ENCODE results near the gene MCF2L2. TPM values are rescaled to one million over a fixed set of nuclear protein-coding genes. Genes with fewer than 3 reads are reported as not detected.

Gene MCF2L2
- total RNA-seq, 1 donor from 2014 or later = 2.6 TPM

DNA sequence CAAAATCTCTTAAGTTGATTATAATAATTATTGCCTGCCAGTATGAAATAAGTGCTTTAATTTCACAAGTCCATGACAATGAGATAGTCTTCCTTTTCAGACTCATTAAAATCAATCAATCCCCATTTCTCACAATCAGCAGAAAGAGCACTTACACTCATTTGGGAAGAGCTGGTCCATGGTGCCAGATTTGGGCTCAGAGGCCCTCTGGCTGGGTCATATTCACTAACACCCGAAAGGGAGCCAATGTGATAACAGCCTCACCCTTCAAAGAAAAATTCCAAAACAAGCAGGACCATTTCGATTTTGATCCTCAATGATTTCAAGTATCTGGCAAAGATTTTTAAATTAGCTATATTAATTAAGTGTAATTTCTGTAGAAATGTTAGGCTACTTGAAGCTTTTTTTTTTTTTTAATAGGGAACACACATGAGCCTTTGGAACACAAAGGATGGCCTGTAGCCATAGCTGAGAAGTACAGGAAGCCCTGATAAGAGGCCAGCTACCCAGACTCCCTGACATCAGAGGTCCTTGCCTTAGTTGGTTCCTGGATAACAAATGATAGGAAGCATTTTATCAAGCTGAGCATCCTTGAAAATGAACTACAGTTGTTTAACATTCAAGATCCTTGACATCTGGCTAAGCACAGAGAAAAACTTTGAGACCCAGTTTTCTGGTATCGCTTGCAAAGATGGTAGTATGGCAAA lies 17.1 kb downstream of the MCF2L2 start:
- intact Hi-C loops (cut with DNase I) = no loop called here
- DNase-seq (ENCODE audit: low spot score) (no peak), ATAC-seq (no peak)

DNA sequence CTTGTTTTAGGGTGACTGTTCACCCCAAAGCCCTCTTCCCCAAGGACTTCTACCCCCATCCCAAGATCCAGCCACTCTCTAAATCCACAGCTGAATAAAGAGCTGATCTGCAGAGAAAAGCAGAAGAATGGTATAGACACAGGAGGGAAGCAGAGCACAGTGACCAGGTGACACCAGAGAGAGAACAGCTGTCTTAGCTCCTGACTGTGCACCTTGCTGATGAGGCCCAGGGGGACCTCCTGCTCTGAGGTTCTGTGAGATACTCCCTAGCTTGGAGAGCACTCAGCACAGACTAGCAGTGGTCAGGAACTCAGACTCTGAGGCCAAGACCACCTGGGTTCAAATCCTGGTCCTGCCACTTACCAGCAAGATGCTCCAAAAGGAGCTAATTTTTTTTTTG lies 17.7 kb downstream of the MCF2L2 start:
- DNase-seq (ENCODE audit: low spot score) (no peak), ATAC-seq (no peak)
- intact Hi-C loops (cut with DNase I) = no loop called here

DNA sequence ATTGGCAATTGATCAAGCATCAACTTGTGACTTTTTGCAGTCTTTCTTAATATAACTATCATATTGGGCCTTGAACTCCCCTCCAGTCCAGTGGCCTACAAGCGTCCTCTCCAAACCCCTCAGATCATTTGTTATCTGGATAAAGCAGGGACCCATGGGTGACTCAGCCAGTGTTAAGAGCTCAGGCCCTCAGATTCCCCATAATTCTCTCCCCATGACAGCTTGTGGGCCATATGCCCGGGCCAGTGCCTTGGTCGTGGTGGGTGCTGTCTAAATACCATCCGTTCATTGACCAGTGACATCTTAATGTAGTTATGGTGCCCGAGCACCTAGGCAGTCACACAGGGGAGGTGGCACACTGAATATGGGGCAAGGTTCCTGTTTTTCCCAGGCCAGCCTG lies 18.1 kb downstream of the MCF2L2 start:
- no peak for DNase-seq (ENCODE audit: low spot score)
- intact Hi-C loops (cut with DNase I) = no loop called here
- no peak for ATAC-seq

DNA sequence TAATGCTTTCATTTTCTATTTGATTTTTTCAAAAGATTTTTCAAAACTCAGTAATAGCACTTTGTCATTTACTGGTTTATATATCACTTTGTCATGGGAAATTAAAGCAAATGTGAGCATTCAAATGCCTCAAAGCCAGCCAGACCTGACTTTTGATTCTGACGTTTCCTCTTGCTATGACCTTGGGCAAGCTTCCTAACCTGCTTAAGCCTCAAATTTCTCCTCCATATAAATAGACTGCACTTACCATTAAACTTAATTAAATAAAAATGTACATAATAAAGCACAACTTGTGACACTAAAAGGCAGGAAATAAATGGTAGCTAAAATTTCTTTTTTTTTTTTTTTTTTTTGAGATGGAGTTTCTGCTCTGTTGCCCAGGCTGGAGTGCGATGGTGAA lies 19.2 kb downstream of the MCF2L2 start:
- intact Hi-C loops (cut with DNase I) = no loop called here
- no peak for ATAC-seq
- no peak for DNase-seq (ENCODE audit: low spot score)

DNA sequence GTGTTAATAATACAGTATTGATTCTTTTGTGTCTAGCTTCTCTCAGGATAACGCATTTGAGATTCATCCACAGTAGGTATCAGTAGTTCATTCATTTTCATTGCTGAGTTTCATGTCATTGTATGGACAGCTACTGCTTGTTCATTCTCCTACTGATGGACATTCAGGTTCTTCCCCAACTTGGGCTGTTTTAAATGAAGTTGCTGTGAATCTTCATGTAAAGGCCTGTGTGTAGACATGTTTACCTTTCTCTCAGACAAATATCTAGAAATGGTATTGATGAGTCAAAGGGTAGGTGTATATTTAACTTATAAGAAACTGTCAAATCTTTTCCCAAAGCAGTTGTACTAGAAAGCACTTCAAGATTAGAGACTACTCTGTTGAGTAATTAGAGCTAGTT lies 26.7 kb downstream of the MCF2L2 start:
- no peak for DNase-seq (ENCODE audit: low spot score)
- intact Hi-C loops (cut with DNase I) = no loop called here
- ATAC-seq = no peak

DNA sequence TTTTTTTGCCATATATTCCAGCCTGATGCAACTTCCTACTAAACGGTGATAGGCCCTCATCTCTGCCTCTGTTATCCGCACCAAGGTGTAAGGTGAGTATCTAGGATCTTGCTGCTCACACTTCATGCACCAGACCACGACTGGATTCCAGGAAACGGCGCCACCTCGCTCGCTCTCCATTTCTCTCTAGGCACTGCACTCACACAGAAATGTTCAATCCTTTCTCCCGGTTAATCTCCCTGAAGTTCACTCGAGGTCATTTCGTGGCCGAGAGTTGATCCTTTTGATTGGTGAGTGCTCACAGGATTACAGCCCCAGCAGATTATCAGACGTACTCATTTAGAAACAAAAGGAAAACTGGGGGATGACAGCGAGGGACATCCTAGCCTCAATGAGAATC lies 28.1 kb downstream of the MCF2L2 start:
- ATAC-seq = no peak
- intact Hi-C loops (cut with DNase I) = no loop called here
- no peak for DNase-seq (ENCODE audit: low spot score)

DNA sequence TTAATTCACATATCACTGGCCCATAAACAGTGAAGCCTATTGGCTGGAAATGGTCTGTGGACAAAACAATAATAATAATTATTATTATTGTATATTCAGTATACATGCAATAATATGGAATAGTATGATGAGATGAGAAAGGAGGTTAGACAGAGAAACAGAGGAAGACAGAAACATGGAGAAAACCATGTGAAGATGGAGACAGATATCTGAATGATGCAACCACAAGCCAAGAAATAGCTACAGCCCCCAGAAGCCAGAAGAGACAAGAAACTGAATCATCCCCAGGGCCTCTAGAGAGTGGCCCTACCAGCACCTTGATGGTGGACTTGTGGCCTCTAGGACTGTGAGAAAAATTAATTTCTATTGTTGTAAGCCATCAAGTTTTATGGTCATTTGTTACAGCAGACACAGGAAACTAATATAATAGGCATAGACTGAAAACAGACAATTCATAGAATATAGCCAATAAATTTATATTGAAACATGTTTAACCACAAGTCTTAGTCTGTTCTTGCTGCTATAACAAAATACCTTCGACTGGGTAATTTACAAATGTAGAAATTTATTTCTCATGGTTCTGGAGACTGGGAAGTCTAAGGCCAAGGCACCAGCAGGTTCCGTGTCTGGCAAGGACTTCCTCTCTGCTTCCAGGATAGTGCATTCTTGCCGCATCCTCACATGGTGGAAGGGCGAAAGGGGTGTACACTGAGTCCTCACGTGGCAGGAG lies 31.6 kb downstream of the MCF2L2 start:
- ATAC-seq (no peak), DNase-seq (ENCODE audit: low spot score) (no peak)
- intact Hi-C loops (cut with DNase I) = no loop called here

DNA sequence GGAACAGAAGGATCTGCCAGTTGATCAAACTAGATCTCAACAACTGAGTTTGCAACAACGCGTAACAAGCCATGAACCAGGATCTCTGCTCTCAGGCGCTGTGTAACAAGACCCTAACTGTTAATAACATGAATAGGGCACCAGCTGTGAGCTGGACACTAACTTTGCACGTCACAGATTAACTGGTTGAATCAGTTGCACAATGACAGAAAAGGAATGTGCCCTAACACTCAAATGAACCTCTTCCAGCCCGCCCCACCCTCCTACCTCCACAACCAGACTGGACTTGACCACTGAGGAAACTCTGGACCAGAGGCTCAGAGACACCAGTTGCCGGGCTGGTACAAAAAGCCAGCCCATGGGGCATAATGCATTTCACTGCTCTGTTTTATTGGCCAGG lies 34.3 kb downstream of the MCF2L2 start:
- DNase-seq (ENCODE audit: low spot score) (no peak), ATAC-seq (no peak)
- intact Hi-C loops (cut with DNase I) = no loop called here

DNA sequence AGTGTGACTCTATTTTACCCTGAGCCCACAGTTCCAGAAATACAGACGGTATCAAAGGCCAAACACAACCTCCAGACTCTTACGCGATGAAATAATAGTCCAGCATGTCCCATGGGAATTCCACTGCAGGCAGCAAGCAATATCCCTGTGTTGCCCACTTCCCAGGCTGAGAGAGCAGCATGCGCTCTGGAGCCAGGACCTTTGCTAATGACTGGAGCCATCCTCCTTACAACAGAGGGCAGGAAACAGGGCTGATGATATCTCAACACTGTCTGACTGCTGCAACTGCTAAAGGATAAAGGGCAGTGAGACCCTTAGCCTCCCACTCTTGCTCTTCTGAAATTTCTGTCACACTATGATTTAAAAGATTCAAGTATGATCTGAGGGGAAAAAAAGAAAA lies 34.8 kb downstream of the MCF2L2 start:
- intact Hi-C loops (cut with DNase I) = no loop called here
- no peak for ATAC-seq
- no peak for DNase-seq (ENCODE audit: low spot score)

DNA sequence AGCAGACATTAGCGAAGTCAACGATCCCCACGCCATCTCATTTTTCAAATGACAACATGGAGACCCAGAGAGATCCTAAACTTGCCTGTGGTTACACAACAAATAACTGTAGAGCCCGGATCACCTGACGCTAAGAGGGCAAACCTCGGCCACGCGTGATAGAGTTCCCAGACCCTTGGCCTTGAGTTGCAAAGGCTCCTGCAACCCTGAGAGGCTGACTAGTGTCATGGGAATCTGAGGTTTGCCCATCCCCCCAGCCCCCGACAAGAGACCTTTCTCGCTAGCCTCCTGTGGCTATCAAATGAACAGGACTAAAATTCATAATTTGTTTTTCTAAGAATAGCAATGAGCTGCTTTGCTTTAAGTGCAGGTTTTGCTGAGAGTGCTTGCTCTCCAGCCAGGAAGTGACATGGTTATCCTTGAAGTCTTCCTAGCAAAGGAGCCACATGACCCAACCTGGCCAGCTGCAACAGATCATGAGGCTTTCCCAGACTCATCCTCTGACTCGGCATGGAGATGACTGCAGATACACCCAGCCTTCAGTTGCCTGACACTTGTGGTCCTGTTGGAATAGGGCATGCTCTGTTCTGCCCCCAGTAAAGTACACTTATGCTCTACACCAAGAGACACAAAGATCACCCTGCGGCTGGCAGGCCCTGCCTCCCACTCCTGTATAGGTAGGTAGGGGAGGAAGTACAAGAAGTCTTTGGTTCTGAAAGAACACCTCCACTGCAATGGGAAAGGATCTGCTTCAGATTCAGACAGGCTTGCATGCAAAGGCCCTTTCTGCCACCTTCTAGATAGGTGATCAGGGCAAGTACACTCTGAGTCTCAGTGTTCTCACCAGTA lies 36.0 kb downstream of the MCF2L2 start:
- ATAC-seq = peak; percentile 62
- intact Hi-C loops (cut with DNase I) = no loop called here
- DNase-seq (ENCODE audit: low spot score) = no peak

DNA sequence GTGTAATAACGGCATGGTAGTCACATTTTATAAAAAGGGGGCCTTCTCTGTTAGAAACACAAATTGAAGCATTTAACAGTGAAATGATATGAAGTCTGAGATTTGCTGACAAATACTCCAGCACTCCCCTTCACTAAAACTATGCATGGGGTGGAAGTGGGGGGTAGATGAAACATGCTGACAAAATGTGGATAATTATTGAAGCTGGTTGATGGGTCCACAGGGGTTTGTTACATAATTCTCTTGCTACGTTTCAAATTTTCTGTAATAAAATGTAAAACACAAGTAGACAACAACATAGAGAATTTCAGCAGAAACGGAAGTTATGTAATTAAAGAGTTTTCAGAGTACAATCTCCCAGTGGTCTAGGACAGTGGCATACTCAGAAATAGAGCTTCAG lies 37.0 kb downstream of the MCF2L2 start:
- intact Hi-C loops (cut with DNase I) = no loop called here
- ATAC-seq (no peak), DNase-seq (ENCODE audit: low spot score) (no peak)

DNA sequence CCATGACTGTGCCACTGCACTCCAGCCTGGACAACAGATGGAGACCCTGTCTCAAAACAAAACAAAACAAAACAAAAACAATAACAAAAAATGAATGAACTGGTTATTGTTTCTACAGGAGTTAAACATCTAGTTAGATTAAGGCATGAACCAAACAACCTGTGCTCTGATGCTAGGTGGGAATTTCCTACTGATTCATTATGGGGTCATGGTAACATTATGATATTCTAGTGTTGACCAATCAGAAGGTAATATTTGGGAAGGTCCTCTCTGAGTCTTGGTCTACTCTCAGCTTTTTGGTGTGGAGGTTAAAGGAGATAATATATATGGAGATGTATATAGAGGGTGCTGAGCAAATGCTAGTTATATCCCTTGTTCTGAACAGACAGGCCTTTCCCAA lies 37.6 kb downstream of the MCF2L2 start:
- DNase-seq (ENCODE audit: low spot score) (no peak), ATAC-seq (no peak)
- intact Hi-C loops (cut with DNase I) = no loop called here

DNA sequence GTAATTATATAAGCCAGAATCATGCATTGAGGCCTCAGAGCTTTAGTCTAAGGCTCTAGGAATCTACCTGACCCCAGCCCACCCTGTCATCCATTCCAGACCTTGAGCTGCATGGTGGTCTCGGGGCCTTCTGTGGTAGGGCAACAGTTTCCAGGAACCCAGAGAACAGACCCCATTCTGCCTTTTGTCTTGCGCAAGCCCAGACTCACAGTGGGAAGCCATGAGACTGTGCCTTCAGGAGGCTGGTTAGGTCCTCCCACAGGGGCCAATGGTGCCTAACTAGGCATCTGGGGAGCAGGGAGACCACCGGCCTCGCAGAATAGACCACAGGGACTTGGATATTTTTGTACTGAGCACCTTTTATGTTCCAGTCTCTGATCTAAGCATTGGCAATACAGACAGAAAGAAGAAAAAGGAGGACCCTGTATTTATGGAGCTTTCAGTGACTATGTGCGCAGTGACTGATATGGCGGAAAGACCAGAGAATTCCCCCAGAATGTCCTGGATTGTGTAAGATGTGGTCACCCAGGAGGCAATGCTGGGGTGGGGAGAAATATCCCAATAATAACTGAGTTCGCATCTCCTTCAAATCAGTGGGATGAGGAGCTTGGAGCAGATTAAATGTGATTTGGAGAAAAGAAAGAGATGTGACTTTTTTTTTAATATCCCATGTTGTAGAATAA lies 40.1 kb downstream of the MCF2L2 start:
- no peak for ATAC-seq
- intact Hi-C loops (cut with DNase I) = loop anchor here (10.0 kb wide), 1 partner anchor 264 kb away; no protein-coding TSS in a partner anchor

DNA sequence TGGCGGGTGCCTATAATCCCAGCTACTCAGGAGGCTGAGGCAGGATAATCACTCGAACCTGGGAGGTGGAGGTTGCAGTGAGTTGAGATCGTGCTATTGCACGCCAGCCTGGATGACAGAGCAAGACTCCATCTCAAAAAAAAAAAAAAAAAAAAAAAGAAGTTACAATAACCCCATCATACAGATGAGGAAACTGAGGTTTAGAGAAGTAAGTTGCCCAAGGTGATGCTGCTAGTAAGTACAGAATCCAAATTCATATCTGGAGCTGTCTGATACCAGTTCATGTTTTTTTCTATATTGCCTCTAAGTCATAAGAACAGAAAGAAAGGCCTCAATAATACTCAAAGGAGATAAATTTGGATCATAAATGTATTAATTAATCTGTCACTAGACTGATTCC lies 40.6 kb downstream of the MCF2L2 start:
- ATAC-seq (no peak), DNase-seq (ENCODE audit: low spot score) (no peak)
- intact Hi-C loops (cut with DNase I) = loop anchor here (10.0 kb wide), 1 partner anchor 263 kb away; no protein-coding TSS in a partner anchor

More for the DNA sequence above, 40.1 kb downstream of the MCF2L2 start:
- no peak for DNase-seq (ENCODE audit: low spot score)

DNA sequence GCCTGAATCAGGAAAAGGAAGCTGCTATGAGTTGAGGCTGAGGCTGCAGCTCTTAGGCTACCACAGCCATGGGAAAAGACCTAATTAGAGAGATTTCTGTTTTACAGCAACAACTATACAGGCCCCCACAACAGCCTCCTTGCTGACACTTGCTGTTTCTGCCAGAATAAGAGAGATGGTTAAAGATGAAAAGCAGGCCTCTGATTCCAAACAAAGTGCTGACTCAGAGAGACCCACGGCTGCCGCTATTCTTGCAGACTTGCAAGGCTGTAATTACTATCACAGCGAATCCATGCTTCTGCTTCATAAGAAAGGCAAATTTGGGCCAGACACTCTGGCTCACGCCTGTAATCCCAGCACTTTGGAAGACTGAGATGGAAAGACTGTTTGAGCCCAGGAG lies 41.8 kb downstream of the MCF2L2 start:
- intact Hi-C loops (cut with DNase I) = loop anchor here (10.0 kb wide), 1 partner anchor 262 kb away; no protein-coding TSS in a partner anchor
- ATAC-seq (no peak), DNase-seq (ENCODE audit: low spot score) (no peak)

DNA sequence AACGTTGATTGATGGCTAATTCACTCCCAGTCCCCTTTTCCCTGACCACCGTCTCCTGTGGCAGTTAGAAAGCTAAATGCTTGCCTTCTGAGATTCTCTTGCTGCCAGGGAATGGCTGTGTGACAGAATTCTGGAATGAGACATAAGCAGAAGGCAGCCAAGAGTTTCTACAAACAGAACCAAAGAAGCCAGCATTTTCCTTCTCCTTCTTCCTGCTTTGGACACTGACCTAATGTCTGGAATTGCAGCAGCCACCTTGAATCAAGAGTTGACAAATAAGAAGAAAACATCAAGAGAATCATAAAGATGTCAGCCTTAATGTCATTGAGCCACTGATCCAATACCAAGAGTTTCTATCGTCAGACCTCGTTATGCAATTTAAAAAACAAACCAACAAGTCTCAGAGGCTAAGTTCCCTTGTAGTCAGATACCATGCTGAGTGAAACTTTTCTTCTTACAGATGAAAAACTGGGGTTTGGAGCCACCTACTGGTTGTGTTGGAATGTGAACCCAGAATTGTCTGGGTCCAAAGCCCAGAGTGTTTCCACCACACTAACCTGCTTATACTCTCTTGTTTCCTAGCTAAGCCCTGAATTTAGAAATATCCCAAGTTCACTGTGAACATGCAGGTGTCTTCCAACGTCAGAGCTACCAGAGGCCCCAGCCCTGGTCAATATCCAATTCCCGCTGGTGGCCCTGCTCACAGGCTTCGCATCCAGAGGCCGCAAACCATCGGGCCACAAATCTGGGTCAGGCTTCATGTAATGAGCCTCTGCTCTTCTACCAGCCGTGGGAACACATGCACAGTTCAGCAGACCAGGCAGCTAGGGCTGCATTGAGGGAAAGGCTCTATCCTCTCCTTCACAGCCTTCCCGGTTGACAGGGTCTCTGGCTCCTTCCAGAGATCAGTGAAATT lies 42.5 kb downstream of the MCF2L2 start:
- intact Hi-C loops (cut with DNase I) = loop anchor here (10.0 kb wide), 1 partner anchor 261 kb away; no protein-coding TSS in a partner anchor
- ATAC-seq (peak; percentile 84), DNase-seq (ENCODE audit: low spot score) (no peak)

DNA sequence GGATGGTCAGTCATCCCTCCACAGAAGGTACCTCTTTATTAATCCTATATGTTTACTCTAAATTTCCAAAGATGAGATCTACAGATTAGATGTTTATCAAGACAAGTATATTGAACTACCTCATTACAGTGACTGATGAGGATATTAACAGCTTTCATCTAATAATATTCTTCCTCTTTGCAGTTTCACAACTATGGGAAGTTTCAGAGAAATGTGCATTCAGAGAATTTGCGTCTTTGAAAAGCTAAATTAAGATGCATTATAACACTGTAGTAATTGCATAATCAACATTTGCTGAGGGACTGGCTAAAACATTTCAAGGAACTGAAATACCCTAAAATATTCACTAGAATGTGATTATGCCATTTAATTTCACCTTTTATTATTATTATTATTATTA lies 46.7 kb downstream of the MCF2L2 start:
- DNase-seq (ENCODE audit: low spot score) (no peak), ATAC-seq (peak; percentile 31)
- intact Hi-C loops (cut with DNase I) = loop anchor here (5.0 to 10.0 kb wide), 2 partner anchors 194 to 257 kb away; no protein-coding TSS in a partner anchor

DNA sequence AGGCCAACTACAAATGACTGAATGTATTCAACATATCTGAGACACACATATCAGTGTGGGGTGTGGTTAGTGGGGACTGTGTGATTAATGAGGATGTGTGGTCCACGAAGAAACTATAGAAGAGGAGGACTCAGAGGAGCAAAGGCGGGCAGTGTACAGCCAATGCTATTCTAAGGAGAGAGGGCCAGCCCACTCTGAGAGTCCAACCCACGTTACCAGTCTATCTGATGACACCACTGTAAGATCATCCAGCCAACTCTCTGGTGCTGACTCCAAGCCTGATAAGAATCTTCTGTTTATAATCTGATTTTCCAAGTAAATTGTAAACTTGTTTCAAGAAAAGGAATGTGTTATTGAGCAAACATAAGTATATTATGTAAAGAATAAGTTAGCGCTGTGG lies 47.2 kb downstream of the MCF2L2 start:
- ATAC-seq (no peak), DNase-seq (ENCODE audit: low spot score) (no peak)
- intact Hi-C loops (cut with DNase I) = loop anchor here (5.0 to 10.0 kb wide), 2 partner anchors 194 to 256 kb away; no protein-coding TSS in a partner anchor
